COLO829 (cell line): ENCODE data around the gene CDH4.
A peak's percentile ranks its signal among the peaks of the same experiment; 100 is the strongest.

Experiments used
- DNase-seq: peaks from one replicate; pipeline ENCODE4 v3.0.0; 2012; ENCODE audit warnings: low spot score

CDH4 gene

DNA sequence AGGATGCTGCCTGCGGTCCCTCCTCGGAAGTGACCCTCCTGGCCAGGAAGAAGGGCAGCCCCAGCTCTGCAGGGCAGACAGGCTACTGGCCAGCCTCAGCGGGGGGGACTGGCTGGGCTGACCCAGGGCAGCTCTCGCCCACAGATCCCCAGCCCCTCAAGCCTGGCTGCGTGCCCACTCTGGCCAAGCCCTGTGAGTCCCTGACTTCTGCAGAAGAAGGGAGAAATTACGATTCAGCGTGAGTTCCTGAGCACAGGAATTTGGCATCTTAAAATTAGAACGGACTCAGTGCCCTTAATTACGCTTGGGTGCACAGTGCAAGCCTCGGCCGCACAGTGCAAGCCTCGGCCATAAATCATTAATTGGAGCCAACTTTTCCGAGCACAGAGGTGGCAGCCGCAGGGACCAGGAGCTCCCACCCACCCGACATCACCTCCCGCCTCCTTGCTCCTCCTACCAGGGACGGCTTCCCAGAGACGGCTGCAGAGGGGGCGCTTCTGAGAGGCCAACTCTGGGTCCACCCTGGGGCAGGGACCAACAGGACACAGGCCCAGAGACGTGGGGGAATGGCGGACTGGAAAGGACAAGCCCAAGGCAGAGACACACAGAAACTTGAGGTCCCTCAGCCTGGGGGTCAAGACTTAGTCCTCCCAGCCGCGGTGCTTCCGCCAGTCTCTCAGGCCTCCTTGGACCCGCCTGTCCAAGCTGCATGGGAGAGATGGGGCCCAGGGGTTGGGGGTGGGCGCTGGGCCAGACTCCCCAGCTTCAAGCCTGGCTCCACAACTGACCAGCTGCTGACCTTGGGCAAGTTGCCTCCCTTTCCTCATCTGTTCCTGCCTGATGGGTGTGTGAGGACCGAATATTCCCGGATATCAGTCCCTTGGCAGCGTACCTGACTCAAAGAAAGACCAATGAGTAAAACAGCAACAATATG is 648.2 kb downstream of the CDH4 start:
- DNase-seq, result no peak

DNA sequence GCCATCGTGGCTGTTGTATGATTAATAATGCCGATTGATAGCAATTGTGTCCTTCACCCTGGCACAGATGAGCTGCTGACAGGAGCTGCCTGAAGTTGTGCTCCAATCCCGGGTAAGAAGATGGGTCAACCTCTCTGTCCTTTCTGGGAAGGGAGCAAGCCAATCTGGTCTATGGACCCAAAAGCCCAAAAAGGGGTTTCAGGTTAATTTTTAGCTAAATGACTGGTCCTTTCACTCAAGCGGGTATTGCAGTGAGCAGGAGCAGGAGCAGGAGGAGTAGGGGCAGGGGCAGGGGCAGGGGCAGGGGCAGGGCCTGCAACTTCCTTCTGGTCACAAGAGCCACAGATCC is 648.9 kb downstream of the CDH4 start:
- no peak for DNase-seq

DNA sequence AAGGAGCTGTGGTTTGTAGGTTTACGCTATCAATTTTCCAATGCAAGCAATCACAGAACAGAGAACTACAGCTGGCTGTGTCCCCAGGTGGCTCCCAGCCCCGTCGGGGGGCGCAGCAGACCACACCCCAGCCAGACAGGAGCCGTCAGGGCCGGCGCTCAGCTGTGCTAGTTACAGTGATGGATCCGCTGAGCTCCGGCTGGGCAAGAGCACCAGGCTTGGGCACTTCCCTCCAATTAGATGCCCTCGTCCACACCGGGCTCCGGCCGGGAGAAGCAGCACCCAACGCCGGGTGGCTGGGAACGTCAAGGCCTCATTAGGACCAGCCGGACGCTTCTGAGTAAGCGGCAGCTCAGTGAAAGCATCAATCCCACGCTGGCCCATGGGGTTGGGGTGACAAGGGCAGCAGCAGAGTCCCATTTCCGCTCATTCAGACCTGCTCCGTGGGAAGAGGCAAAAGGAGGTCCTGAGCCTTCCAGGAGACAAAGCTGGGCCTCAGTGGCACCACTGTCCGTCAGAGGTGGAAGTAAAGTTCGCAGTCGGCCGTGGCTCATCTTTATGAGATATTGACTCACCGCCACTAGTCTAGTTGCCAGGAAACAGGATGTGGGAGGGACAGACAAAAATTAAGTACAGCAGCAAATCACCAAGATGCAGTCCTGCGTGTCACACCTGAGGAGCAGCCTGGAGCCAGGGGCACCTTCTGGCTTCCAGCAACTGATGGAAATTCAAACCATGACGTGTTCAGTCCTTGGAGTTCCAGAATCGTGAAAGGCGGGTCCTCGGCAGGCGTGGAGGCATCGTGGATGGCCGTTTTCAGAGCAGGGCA is 649.5 kb downstream of the CDH4 start:
- peak; percentile 53 for DNase-seq

DNA sequence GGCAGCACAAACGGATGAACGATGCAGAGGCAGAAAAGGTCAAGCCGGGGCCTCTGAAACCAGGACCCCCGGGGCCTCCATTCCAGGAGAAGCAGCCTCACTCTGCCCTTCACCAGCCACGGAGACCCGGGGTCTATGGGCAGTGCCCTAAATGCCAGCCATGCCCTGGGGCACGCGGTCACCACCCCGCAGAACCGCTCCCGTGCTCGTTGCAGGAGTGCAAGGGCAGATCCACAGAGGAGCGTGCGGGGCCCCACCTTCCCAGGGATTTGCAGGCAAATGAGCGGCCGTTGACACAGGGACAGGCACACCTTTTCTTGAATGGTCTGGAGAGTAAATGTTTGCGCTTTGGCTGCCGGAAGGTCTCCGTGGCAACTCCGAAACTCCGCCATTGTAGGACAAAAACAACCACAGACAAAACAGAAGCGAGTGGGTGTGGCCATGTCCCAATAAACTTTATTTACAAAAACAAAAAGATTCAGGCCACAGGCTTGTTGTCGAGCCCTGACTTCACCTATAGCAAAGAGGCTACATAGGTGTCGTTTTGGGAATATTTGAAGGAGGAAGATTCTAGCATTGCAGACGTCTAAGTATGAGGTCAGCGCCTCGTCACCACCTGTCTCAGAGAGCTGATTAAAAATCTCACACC is 650.3 kb downstream of the CDH4 start:
- DNase-seq, result no peak

DNA sequence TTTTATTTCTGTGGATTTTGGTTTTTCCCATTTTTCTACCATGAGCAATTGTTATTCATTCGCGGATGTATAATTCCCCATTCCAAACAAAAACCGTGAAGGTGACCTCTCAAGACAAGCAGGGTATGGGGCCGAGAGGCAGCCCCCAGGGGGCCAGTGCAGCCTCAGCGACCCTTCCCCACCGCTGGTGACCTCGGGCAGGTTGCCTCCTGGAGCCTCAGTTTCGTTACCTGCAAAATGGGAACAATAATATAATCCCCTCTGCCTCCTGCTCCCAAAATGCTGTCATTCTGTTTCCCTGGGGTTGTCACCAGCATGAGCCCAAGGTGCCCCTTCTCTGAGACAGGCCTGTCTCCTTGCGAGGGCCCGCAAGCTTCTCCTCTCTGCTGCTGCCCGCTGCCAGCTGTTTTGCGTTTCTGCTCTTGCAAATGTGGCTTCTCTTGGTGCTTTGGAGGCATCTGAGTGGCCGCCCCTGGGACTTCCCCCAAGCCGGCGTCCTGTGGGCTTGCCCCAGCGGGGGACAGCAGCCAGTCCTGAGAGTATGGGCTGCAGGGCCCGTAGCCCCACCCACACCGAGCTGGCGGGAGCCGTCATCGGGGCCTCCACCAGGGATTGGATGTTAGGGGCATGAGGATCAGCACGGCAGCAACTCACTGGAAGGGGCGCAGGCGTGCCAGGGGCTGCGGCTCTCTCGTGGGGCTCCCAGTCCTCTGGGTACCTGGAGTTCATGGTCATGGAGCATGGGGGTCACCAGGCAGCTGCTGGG is 651.7 kb downstream of the CDH4 start:
- no peak for DNase-seq

DNA sequence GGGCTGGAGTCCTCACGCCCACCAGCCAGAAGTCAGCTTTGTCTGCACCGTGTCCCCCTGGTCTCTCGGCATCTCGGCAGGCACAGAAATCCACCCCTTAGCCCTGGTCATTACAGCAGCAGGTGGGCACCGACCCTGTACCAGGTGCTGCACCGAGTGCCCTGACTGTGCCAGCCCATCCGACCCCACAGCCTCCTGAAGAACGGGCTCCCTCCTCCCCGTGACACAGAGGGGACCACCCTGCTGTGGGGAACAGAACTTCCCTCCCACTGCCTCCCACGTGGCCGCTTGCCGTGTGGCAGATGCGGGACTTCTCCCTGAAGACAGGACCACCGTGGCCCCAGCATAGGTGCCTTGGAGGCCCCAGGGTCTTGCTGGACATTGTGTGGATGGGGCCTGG is 652.4 kb downstream of the CDH4 start:
- no peak for DNase-seq

DNA sequence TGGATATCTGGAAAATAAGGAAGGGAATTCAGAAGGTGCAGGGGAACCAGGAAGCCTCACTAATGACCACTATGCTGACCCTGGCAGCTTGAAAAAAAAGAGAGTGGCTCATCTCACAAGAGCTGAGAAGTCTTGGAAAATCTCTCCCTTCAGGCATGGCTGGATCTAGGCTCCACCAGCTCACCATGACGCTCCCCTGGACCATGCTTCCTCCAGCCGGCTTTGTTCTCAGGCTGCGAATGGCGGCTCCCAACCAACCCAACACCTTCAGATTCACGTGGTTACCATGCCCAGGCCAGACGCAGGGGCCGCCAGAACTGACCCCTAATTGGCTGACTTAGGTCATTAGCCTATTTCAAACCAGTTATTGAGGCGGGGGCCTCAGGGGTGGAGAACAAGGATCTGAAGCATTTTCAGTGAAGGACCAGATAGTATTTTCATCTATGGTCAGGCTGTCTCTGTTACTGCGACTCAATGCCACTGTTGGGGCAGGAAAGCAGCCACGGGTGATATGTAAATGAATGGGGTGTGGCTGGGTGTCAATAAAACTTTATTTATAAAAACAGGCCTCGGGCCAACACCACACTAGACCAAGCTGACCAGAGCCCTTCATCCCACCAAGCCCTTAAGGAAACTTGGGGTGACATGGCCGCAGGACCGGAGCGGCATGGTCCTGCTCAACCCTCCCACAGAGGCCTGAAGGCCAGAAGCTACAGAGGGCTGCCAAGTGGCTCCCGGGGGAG is 653.9 kb downstream of the CDH4 start:
- DNase-seq, result no peak

DNA sequence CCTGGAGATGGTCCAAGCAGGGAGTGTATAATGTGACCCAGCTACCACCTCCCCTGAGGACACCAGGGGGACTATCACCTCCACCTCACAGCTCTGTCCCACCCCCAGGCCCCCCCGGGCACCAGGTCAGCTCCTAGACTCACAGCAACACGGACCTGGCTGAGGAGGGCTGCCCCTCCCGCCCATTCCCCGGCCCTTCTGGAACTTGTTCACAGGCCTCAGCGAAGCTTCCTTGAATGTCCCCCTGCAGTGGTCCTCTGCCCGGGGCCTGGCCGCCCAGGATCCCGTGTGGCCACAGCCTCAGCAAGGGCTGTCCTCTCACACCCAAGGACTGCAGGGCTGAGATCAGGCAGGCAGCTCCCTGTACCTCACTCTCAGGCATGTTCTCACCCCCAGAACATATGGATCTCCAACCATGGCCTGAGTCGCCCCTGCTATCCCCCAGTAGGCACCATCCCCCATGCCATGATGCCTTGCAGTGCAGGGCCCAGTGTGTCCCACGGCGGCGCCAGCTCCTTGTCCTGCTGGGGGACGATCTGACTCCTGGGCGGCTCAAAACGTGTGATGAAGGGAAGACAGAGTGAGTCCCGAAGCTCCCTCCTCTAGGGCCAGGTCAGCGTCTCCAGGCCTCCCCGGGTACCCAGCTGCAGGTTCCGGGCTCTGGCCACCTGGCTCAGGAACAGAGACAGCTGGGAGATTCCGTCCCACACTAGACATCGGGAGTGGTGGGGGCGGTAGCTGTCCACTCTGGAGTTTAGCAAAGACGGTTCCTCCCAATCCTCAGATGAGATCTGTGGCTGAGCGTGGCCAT is 655.2 kb downstream of the CDH4 start:
- no peak for DNase-seq

DNA sequence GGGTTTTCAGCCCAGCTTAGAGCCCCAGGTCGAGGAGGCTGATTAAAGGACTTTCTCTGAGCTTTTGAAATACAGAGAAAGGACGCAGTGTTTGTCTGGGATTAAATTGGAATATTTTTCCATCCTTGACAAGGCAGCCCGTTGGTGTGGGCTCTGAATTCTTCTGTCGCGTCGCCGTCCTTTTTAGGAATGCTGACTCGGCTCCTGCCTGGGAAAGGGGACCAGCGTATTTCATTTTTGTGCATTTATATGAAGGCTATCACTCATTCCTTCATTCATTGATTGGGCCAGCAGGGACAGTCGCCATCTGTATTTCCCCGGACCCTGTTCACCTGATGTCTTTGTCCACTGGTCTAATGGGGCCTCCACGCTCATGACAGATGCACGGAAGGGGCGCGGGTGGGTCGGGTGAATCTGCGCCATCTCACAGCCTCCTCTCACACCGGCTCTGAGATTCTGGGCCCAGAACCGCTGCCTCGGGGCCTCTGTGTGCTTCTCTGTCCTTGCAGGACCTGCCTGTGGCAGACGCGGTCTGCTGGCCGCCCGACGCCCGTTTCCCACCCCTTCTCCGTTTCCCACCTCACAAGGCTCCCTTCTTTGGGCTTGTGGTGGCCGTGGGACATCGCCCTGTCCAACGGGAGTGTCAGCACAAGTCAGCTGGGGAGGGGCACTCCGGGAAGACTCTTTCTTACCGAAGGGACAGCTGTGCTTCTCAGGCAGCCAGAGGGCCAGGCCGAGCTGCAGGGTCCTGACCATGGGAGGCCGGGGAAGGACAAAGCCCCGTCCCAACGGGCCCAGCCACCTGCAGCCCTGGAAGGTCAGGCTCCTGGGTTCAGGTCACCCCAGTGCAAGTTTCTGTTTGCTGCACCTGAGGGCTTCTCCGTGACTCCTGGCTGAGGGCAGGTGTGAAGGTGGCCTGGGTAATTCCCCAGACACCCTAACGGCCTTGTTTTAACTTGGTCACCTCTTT is 656.3 kb downstream of the CDH4 start:
- no peak for DNase-seq

DNA sequence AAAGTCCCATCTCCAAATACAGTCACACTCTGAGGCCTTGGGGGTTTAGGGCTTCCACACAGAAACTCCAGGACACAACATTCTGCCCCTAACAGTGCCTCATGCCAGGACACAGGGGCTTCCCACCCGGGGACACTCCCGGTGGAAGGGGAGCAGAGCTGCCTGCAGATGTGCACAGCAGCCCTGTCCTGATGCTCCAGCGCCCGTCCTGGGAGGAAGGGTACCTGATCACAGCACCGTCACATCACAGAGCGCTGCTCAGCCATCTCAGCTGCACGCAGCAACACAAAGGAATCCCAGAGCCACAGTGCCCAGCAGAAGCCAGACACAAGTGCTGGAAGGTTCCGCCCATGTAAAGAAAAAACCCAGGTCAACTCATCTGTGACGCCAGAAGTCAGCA is 657.0 kb downstream of the CDH4 start:
- no peak for DNase-seq

DNA sequence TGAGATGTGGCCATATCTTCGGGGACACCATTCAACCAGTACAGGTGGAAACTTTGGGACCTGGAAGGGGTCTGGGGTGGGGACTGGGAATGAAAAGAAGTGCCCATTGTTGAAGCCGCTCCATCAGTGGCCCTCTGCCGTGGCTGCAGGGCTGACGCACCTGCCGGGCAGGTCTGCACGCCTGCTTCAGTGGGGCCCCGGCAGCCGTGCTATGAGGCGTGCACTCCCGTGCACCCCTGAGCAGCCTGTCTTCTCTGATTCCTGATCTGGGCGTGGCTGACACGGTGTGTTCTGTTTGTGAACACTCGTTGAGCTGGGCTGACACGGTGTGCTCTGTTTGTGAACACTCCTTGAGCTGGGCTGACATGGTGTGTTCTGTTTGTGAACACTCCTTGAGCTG is 657.8 kb downstream of the CDH4 start:
- DNase-seq, result no peak

DNA sequence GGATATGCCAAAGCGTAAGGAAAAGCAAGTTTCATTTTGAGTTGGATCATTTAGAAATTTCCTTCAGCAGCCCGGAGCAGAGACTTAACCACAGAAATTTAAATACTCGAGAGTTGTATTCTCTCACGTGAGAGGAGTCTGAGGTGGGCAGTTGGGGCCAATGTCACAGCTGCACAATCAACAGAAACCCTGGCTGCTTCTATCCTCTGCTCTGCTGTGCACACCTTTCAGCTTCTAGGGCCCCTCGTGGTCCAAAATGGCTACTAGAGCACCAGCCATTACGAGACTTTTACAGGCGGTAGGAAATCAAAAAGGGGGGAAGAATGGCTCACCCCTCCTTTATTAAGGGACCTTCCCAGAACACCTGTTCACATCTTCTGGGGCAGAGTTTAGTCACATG is 659.8 kb downstream of the CDH4 start:
- no peak for DNase-seq

DNA sequence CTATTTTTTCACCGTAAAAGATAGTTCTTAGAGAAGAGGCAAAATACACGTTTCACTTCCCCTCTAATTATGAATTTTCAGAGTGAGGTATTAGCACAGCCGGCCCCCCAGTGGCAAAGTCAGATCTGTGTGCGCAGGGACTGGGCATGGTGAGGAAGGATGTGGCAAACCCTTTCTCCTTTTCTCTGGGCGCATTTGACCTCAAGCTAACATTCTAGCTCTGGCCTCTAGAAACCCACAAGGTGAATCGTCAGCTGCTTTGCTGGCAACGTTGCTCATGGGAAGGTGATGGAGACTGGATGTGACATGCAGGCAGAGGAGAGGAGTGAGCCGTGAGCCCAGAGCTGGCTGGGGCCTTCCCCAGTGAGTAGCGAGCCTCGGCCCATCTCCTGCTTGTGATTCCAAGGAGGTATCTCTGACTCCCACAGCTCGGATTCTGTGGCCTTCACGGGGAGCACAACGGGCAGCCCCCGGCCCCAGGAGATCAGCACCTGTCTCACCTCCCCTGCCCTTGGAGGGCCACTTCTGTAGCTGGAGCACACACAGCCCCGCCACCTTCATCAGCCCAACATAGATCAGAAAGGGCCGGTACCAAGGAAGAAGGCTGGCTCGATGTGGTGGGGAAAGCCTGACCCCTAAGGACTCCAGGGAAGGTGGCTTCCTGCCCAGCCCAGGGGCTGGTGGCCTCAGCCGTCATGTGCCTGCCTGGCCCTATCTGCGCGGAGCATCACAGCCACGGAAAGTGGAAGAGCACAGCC is 660.8 kb downstream of the CDH4 start:
- DNase-seq, result no peak

DNA sequence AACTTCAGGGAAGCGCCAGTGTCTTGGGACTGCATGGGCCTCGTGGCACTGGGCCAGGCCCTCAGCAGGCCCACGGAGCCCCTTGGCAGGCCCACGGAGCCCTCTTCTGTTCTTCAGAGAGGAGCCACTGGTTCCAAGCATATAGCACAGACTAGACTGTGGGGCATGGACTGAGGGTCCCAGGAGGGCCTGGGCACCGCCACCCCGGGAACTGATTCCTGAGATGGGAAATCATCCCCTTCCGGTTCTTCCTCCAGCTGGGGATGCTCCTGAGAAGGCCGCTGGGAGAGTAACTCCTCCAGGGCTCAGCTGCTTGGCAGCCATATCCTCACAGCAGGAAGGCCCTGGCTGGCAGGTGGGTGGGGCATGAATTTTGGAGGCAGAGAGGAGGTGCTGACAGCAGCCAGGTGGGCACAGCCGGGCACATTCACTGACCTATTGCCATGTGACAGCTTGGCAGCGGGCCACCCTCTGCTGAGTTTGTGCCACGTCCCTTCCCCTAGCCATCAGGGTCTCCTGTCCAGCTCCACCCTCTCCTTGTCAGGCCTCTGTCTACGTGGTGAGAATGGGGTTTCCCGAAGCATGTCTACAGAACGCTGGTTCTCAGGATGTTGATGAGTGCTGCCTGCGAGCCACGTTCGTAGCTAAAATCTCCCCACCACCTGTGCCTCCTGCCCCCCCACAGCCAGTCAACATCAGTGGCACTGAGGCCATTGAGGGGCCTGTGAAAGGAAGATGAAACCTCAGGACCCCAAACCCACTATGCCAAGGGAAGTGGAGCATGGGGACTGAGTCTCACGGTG is 661.6 kb downstream of the CDH4 start:
- DNase-seq, result no peak

DNA sequence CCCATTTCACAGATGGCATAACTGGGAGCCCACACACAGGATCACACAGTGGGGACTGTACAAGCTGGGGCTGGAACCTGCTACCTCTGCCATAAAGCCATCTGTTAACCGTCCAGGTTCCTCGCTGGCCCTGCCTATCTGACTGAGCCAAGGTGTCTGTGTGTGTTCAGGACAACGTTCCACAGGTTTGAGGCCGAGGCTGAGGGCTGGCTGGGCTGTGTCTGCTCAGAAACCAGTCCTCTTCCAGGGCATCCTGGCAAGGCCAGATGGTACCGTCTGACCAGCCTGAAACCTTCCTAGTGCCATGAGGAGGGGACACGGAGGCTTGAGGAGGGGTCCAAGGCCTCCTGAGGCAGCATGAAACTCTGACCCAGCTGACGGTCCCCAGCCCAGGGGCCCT is 663.0 kb downstream of the CDH4 start:
- DNase-seq, result no peak

DNA sequence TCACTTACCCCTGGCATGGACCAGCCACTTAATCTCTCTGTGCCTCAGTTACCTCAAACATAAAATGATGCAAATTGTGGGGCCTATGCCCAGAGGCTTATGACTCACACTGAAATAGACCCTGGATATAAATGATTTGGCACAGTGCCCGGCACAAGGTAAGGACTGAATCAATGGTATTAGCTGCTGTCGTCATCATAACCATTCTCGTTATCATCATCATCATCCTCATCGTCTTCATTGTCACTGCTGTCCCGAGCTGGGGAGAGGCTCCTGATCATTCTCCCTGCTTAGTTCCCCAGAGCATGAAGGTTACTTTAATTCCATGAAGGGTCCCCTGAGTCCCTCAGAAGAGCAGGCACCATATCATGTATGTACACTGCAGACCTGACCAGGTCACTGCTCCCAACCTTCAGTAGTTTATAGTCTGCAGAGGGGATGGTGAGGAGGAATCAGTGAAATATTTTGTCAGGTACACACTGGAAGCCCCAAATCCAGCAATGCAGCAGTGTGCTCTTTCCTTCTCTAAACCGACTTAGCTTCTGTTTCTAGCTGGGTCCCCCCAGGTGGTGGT is 664.3 kb downstream of the CDH4 start:
- DNase-seq, result no peak

DNA sequence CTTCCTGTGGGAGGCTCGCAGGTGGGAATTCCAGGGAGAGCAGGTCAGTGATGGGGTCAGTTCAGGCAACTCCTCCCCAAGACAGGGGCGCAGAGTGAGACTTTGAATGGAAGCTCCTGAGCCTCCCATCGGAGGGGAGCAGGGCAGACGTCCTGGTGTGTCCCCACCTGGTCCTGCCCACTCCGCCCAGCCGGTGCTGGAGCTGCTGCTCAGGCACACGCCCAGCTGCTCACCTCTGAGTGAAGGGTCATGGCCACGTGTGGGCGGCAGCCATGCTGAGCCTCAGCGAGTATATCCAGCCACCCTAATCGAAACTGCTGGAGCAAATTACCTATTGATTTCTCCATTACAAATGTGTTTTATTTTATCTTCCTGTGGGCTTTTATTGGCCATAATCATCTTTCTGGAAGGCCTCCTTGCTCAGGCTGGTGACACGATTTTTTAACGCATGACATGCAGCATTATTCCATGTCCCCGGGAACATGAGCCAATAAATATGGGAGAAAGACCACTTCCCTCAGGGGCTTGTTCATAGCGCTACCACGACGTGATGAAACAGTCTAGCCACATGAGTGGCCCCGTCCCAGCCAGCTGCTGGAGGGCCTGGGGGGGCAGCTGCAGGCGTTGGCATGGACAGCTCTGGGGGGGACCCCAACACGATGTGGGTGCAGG is 665.5 kb downstream of the CDH4 start:
- no peak for DNase-seq
